HG02798 (cell line): ENCODE results near the gene AZIN2.
"Not testable (repeated sequence)": the region's sequence is repeated elsewhere in the genome, so short reads cannot be mapped to it uniquely, and the experiment has no call there.

Experiments
- ATAC-seq: cut with Tn5 transposase; IDR thresholded peaks from one replicate; pipeline ENCODE4 v1.9.1; 2021; ENCODE audit warnings: mild to moderate bottlenecking; ENCODE audit not compliant: unreplicated experiment, poor library complexity

Gene AZIN2

GRCh38 chr1:33123266-33123665 is 42.3 kb downstream of the AZIN2 start:
- no peak for ATAC-seq

- ATAC-seq: not testable (repeated sequence)
These were observed 43.7 kb downstream of the AZIN2 start for GRCh38 chr1:33124647-33125046.

- ATAC-seq: no peak
These were observed 45.6 kb downstream of the AZIN2 start for GRCh38 chr1:33126411-33127000.

GRCh38 chr1:33127001-33127823 is 46.3 kb downstream of the AZIN2 start:
- peak; percentile 96 for ATAC-seq

- ATAC-seq: no peak
These were observed 47.8 kb downstream of the AZIN2 start for GRCh38 chr1:33128781-33129180.

- no peak for ATAC-seq
These were observed 49.3 kb downstream of the AZIN2 start for GRCh38 chr1:33130297-33130696.

GRCh38 chr1:33131191-33131590 is 50.2 kb downstream of the AZIN2 start:
- ATAC-seq: no peak

- no peak for ATAC-seq
These were observed 51.6 kb downstream of the AZIN2 start for GRCh38 chr1:33132549-33132948.

GRCh38 chr1:33133478-33134105 is 52.6 kb downstream of the AZIN2 start:
- ATAC-seq: no peak

GRCh38 chr1:33136041-33136440 is 55.1 kb downstream of the AZIN2 start:
- ATAC-seq: not testable (repeated sequence)

- no peak for ATAC-seq
These were observed 56.8 kb downstream of the AZIN2 start for GRCh38 chr1:33137800-33138199.

GRCh38 chr1:33140153-33141149 is 59.5 kb downstream of the AZIN2 start:
- ATAC-seq: no peak

- no peak for ATAC-seq
These were observed 60.3 kb downstream of the AZIN2 start for GRCh38 chr1:33141216-33141615.

GRCh38 chr1:33141781-33142180 is 60.8 kb downstream of the AZIN2 start:
- no peak for ATAC-seq

- ATAC-seq: no peak
These were observed 61.6 kb downstream of the AZIN2 start for GRCh38 chr1:33142483-33143064.

GRCh38 chr1:33143176-33143575 is 62.2 kb downstream of the AZIN2 start:
- no peak for ATAC-seq

GRCh38 chr1:33143698-33144097 is 62.7 kb downstream of the AZIN2 start:
- no peak for ATAC-seq

- ATAC-seq: no peak
These were observed 65.0 kb downstream of the AZIN2 start for GRCh38 chr1:33146003-33146402.

GRCh38 chr1:33147275-33147996 is 66.5 kb downstream of the AZIN2 start:
- no peak for ATAC-seq
